Gastrocnemius medialis (tissue), 4 donors: Measurements from ENCODE around the gene DNAJB6.

Source experiments
- POLR2A ChIP-seq, 2 donors: fragments of 450-650 bp; IDR thresholded peaks; one replicate each; pipeline ENCODE4 v1.6.1; 2017; ENCODE audit warnings: antibody characterized with exemption in 2 of 2, mild to moderate bottlenecking in 2 of 2, moderate library complexity in 2 of 2
- TF ChIP-seq, protein P1 (sequence below), 5 experiments: fragments of 450-650 bp in 3 of 5; fragments of 200-600 bp in 2 of 5; sonication (generic) in 2 of 5; IDR thresholded peaks in 4 of 5; conservative IDR thresholded peaks in 1 of 5; 1 replicate in 4 of 5; 2 replicates in 1 of 5; pipeline ENCODE4 v1.5.1; 2016 to 2019; ENCODE audit warnings: antibody characterized with exemption in 5 of 5, mild to moderate bottlenecking in 3 of 5, moderate library complexity in 3 of 5

DNA sequence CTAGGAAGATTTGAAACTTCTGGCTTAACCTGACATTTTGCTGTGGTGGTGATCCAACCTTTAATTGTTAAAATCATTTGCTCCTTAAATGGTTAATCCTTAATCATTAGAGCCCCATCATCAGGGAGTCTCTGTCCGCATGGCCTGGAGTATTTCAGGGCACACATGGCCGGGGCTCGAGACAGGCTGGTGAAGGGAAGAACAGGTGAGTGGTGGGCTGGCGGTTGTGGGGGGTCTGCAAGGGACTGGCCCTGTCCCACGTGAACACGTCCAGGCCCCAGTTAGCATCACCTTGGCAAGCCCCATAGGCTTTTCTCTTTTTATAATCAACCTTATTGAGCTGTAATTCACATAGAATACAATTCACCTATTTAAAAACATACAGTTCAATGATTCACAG lies 109.5 kb downstream of the DNAJB6 start:
- TF ChIP-seq, protein P1, sequence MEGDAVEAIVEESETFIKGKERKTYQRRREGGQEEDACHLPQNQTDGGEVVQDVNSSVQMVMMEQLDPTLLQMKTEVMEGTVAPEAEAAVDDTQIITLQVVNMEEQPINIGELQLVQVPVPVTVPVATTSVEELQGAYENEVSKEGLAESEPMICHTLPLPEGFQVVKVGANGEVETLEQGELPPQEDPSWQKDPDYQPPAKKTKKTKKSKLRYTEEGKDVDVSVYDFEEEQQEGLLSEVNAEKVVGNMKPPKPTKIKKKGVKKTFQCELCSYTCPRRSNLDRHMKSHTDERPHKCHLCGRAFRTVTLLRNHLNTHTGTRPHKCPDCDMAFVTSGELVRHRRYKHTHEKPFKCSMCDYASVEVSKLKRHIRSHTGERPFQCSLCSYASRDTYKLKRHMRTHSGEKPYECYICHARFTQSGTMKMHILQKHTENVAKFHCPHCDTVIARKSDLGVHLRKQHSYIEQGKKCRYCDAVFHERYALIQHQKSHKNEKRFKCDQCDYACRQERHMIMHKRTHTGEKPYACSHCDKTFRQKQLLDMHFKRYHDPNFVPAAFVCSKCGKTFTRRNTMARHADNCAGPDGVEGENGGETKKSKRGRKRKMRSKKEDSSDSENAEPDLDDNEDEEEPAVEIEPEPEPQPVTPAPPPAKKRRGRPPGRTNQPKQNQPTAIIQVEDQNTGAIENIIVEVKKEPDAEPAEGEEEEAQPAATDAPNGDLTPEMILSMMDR (IDR thresholded peaks at IDR 0.05 in 4 of 5, conservative IDR thresholded peaks at IDR 0.05 in 1 of 5) = no peak
- TF ChIP-seq POLR2A (IDR thresholded peaks at IDR 0.05) = no peak
